Loucy (cell line): ENCODE data around the gene EIF4ENIF1.

Source experiments
- H2AFZ ChIP-seq: fragments of 200-600 bp; sonication (generic); 2 replicates; pipeline ENCODE4 v1.6.0; 2016; ENCODE audit warnings: antibody characterized with exemption, mild to moderate bottlenecking, low read length, moderate library complexity
- H3F3A ChIP-seq: fragments of 200-600 bp; 2 replicates; pipeline ENCODE4 v1.6.0; 2016; ENCODE audit warnings: antibody characterized with exemption, low read depth, mild to moderate bottlenecking
- H3K27me3 ChIP-seq: fragments of 200-600 bp; sonication (generic); 2 replicates; pipeline ENCODE4 v1.6.1; 2014; ENCODE audit warnings: low read length, mild to moderate bottlenecking; ENCODE audit not compliant: insufficient read depth, poor library complexity, severe bottlenecking
- H3K36me3 ChIP-seq: fragments of 200-600 bp; sonication (generic); 2 replicates; pipeline ENCODE4 v1.6.1; 2016; ENCODE audit warnings: low read length; ENCODE audit not compliant: insufficient read depth
- H3K4me1 ChIP-seq: fragments of 200-600 bp; sonication (generic); 2 replicates; pipeline ENCODE4 v1.5.1; 2014; ENCODE audit warnings: low read length, mild to moderate bottlenecking; ENCODE audit not compliant: insufficient read depth, poor library complexity, severe bottlenecking
- H3K4me2 ChIP-seq: fragments of 200-600 bp; sonication (generic); 2 replicates; pipeline ENCODE4 v1.6.0; 2014; ENCODE audit warnings: antibody characterized with exemption, low read length, low read depth, mild to moderate bottlenecking; ENCODE audit not compliant: poor library complexity, severe bottlenecking
- H3K4me3 ChIP-seq: fragments of 200-600 bp; sonication (generic); 2 replicates; pipeline ENCODE4 v1.5.1; 2014; ENCODE audit warnings: low read length, mild to moderate bottlenecking, mixed read lengths; ENCODE audit not compliant: poor library complexity, severe bottlenecking
- H3K79me2 ChIP-seq: fragments of 200-600 bp; sonication (generic); 2 replicates; pipeline ENCODE4 v1.6.1; 2014; ENCODE audit warnings: low read length; ENCODE audit not compliant: insufficient read depth
- H3K9ac ChIP-seq: fragments of 200-600 bp; sonication (generic); 2 replicates; pipeline ENCODE4 v1.6.0; 2014; ENCODE audit warnings: mild to moderate bottlenecking, low read depth, low read length, moderate library complexity; ENCODE audit not compliant: poor library complexity, severe bottlenecking
- H3K9me2 ChIP-seq: fragments of 200-600 bp; sonication (generic); replicated peaks from 2 replicates; pipeline ENCODE4 v1.6.1; 2016; ENCODE audit warnings: low read depth, low read length, mixed read lengths
- H3K9me3 ChIP-seq: fragments of 200-600 bp; sonication (generic); 2 replicates; pipeline ENCODE4 v1.6.1; 2014; ENCODE audit warnings: mild to moderate bottlenecking, antibody characterized with exemption, low read length, low read depth; ENCODE audit not compliant: insufficient read depth
- H4K20me1 ChIP-seq: fragments of 200-600 bp; sonication (generic); 2 replicates; pipeline ENCODE4 v1.6.0; 2014; ENCODE audit warnings: antibody characterized with exemption, low read length, mild to moderate bottlenecking; ENCODE audit not compliant: insufficient read depth, poor library complexity, severe bottlenecking
- CTCF ChIP-seq: fragments of 200-600 bp; sonication (generic); conservative IDR thresholded peaks from 2 replicates; pipeline ENCODE4 v1.5.1; 2014; ENCODE audit warnings: mild to moderate bottlenecking, antibody characterized with exemption, low read length
- EZH2phosphoT487 ChIP-seq: fragments of 200-600 bp; IDR thresholded peaks from 2 replicates; pipeline ENCODE4 v1.6.1; 2018; ENCODE audit warnings: antibody characterized with exemption, mild to moderate bottlenecking, moderate library complexity, borderline replicate concordance

The EIF4ENIF1 gene

DNA sequence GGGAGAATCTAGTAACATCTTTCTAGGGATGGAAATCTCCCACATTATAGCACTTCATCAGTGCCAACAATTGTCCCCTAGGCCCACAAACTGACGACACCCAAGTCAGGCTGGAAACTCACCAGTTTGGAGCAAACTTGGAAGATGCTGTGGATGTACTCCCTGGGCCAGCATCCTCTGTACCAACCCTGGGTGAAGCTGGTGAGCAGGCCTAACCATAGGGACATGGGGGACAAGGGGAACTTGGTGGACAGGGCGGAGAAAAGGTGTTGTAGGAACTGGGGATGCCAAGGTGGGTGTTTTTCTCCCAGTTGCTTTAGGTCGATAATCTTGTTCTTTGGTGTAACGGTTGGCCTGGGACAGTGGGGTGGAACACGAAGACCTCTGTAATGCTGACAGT is 48.0 kb downstream of the EIF4ENIF1 start:
- Histone ChIP-seq H3K9me2 (no peaks in the 10 kb centered on the region), H3K4me3 (no peak overlapping the region), H2AFZ (no peak overlapping the region), H3K27me3 (no peaks in the 10 kb centered on the region), H3K4me1 (no peaks in the 10 kb centered on the region), H3F3A (no peaks in the 10 kb centered on the region), H3K79me2 (no peaks in the 10 kb centered on the region), H3K36me3 (peaks cover 75% of the 10 kb centered on the region; the same call in 1 of the 2 replicates), H4K20me1 (no peaks in the 10 kb centered on the region), H3K9me3 (no peaks in the 10 kb centered on the region), H3K4me2 (no peak overlapping the region), H3K9ac (no peak overlapping the region)
- TF ChIP-seq EZH2phosphoT487 = no peak
- TF ChIP-seq CTCF = no peak

DNA sequence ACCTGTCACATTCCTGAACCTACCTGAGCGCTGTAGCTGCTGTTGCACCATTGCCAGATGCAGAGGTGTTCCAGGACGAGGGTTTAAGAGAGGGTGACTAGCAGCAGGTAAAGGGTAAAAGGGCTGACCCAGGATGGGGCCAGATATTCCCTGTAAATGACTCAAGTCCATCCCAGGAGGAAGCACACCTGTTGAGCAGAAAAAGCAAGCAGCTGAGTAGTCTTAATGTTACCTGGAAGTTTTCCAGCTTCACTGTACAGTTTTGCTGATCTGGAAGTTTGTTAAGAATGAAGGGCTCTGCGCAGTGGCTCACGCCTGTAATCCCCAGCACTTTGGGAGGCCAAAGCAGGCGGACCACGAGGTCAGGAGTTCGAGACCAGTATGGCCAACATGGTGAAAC is 49.0 kb downstream of the EIF4ENIF1 start:
- TF ChIP-seq CTCF = no peak
- no peak for TF ChIP-seq EZH2phosphoT487
- no peaks in the 10 kb centered on the region for H3K79me2 ChIP-seq
- H3K27me3 ChIP-seq = no peaks in the 10 kb centered on the region
- H4K20me1 ChIP-seq = no peaks in the 10 kb centered on the region
- no peaks in the 10 kb centered on the region for H3K9me3 ChIP-seq
- H3K36me3 ChIP-seq = peaks cover 80% of the 10 kb centered on the region; the same call in 1 of the 2 replicates
- H2AFZ ChIP-seq = no peak overlapping the region
- H3K4me2 ChIP-seq = no peak overlapping the region
- no peak overlapping the region for H3K4me3 ChIP-seq
- H3F3A ChIP-seq = no peaks in the 10 kb centered on the region
- no peaks in the 10 kb centered on the region for H3K9me2 ChIP-seq
- no peaks in the 10 kb centered on the region for H3K4me1 ChIP-seq
- H3K9ac ChIP-seq = no peak overlapping the region

DNA sequence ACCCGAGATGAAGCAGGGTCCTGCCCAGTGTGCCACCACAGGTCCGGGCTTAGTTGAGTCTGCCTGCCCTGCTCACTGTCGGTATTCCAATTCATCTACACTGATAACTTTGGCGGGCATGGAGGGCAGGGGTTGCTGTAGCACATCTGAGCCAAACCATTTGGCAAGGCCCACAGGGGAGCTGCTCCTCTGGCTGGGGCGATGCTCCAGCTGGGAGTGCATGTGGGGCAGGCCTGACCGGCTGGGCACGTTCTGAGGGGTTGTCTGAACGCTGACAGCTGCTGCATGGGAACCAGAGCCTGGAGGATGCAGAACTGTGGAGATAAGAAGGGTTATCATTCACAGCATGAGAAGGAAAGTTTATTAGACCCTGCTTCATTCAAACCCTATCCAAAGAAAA is 49.8 kb downstream of the EIF4ENIF1 start:
- Histone ChIP-seq H3F3A (no peaks in the 10 kb centered on the region), H4K20me1 (no peaks in the 10 kb centered on the region), H3K79me2 (no peaks in the 10 kb centered on the region), H3K27me3 (no peaks in the 10 kb centered on the region), H3K4me2 (no peak overlapping the region), H3K4me1 (no peaks in the 10 kb centered on the region), H3K4me3 (no peak overlapping the region), H3K9ac (no peak overlapping the region), H2AFZ (no peak overlapping the region), H3K9me2 (no peaks in the 10 kb centered on the region), H3K9me3 (no peaks in the 10 kb centered on the region), H3K36me3 (peaks cover 86% of the 10 kb centered on the region; the same call in 1 of the 2 replicates)
- TF ChIP-seq CTCF (no peak), EZH2phosphoT487 (no peak)
